IMR-90 (cell line): ENCODE data around the gene OGFOD2. TPM values are rescaled to one million over a fixed set of nuclear protein-coding genes. Genes with fewer than 3 reads are reported as not detected.

Experiments
- ATAC-seq: fragments of 200-7000 bp; cut with Tn5 transposase; 2 replicates; pipeline ENCODE4 v1.9.1; 2020; ENCODE audit warnings: low read depth, mild to moderate bottlenecking, moderate library complexity
- BruUV-seq: library from RNA; stranded (reverse); fragments of 400-500 nt; replicated peaks from 2 replicates; lab custom pipeline; 2021; lab: Mats Ljungman, UMichigan
- CTCF ChIA-PET: fragments of 300-600 bp; formaldehyde crosslinking; extraction: SDS; loops from one replicate; lab custom pipeline; 2021; ENCODE audit warnings: antibody characterized with exemption; lab: Yijun Ruan, JAX
- POLR2A ChIA-PET: fragments of 300-600 bp; sonication (Branson Sonifier 250); formaldehyde crosslinking; loops from one replicate; lab custom pipeline; 2022; ENCODE audit warnings: antibody characterized with exemption; ENCODE audit not compliant: unreplicated experiment; lab: Charles Lee
- DNase-seq: peaks from one replicate; pipeline ENCODE4 v3.0.0; 2013
- H2AFZ ChIP-seq: replicated peaks from 2 replicates; pipeline ENCODE3; 2013; ENCODE audit warnings: low read length, mild to moderate bottlenecking; ENCODE audit not compliant: poor library complexity
- H2AK5ac ChIP-seq: 2 replicates; pipeline ENCODE4 v1.6.1; 2013; ENCODE audit warnings: low read depth, low read length, inconsistent platforms
- H2AK9ac ChIP-seq: replicated peaks from 2 replicates; pipeline ENCODE3; 2013; ENCODE audit warnings: mild to moderate bottlenecking, low read depth, low read length, moderate library complexity; ENCODE audit not compliant: poor library complexity
- H2BK120ac ChIP-seq: 2 replicates; pipeline ENCODE4 v1.6.1; 2013; ENCODE audit warnings: low read depth, low read length, inconsistent platforms
- H2BK15ac ChIP-seq: 3 replicates; pipeline ENCODE4 v1.6.1; 2013; ENCODE audit warnings: low read depth, low read length, inconsistent platforms
- H2BK20ac ChIP-seq: 2 replicates; pipeline ENCODE4 v1.6.1; 2013; ENCODE audit warnings: low read depth, mild to moderate bottlenecking, inconsistent platforms, low read length, moderate library complexity
- H2BK5ac ChIP-seq: 2 replicates; pipeline ENCODE4 v1.6.1; 2013; ENCODE audit warnings: mild to moderate bottlenecking, low read depth, low read length, inconsistent platforms; ENCODE audit not compliant: poor library complexity, severe bottlenecking
- H3K14ac ChIP-seq: replicated peaks from 2 replicates; pipeline ENCODE4 v1.6.1; 2013; ENCODE audit warnings: low read depth, low read length, inconsistent platforms
- H3K18ac ChIP-seq: 2 replicates; pipeline ENCODE4 v1.6.1; 2013; ENCODE audit warnings: low read depth, low read length, control low read depth
- H3K23ac ChIP-seq: 2 replicates; pipeline ENCODE4 v1.6.1; 2013; ENCODE audit warnings: low read depth, low read length, inconsistent platforms
- H3K27ac ChIP-seq: 2 replicates; pipeline ENCODE4 v1.5.1; 2013; ENCODE audit warnings: mild to moderate bottlenecking, control low read depth, low read length; ENCODE audit not compliant: insufficient read depth
- H3K27me3 ChIP-seq: 2 replicates; pipeline ENCODE4 v1.6.1; 2013; ENCODE audit warnings: low read length; ENCODE audit not compliant: control insufficient read depth, insufficient read depth
- H3K36me3 ChIP-seq: 2 replicates; pipeline ENCODE4 v1.6.1; 2013; ENCODE audit warnings: low read length, mixed read lengths; ENCODE audit not compliant: control insufficient read depth, insufficient read depth
- H3K4ac ChIP-seq: 2 replicates; pipeline ENCODE4 v1.6.1; 2013; ENCODE audit warnings: low read depth, low read length, inconsistent platforms
- H3K4me1 ChIP-seq: 2 replicates; pipeline ENCODE4 v1.6.1; 2013; ENCODE audit warnings: low read length, mixed read lengths; ENCODE audit not compliant: control insufficient read depth, insufficient read depth
- H3K4me2 ChIP-seq: 2 replicates; pipeline ENCODE4 v1.6.1; 2013; ENCODE audit warnings: low read depth, mild to moderate bottlenecking, control low read depth, low read length, moderate library complexity
- H3K4me3 ChIP-seq: 2 replicates; pipeline ENCODE4 v1.5.1; 2013; ENCODE audit warnings: low read depth, mild to moderate bottlenecking, control low read depth, low read length, moderate library complexity; ENCODE audit not compliant: insufficient read depth
- H3K56ac ChIP-seq: 2 replicates; pipeline ENCODE4 v1.6.1; 2013; ENCODE audit warnings: low read length, inconsistent platforms; ENCODE audit not compliant: insufficient read depth; ENCODE audit errors: extremely low read depth
- H3K79me1 ChIP-seq, 2 experiments: 2 replicates each; pipeline ENCODE4 v1.6.1; 2013; ENCODE audit warnings: low read length in 2 of 2, inconsistent platforms in 1 of 2, low read depth in 1 of 2
- H3K9ac ChIP-seq: 2 replicates; pipeline ENCODE4 v1.6.1; 2013; ENCODE audit warnings: low read depth, low read length, control low read depth
- H3K9me1 ChIP-seq: 2 replicates; pipeline ENCODE4 v1.6.1; 2013; ENCODE audit warnings: low read length, inconsistent platforms; ENCODE audit not compliant: insufficient read depth
- H3K9me3 ChIP-seq: 2 replicates; pipeline ENCODE4 v1.6.1; 2013; ENCODE audit warnings: low read length; ENCODE audit not compliant: control insufficient read depth, insufficient read depth
- H4K20me1 ChIP-seq: 2 replicates; pipeline ENCODE4 v1.6.1; 2013; ENCODE audit warnings: low read length, inconsistent platforms; ENCODE audit not compliant: insufficient read depth
- H4K5ac ChIP-seq: 2 replicates; pipeline ENCODE4 v1.6.1; 2013; ENCODE audit warnings: mild to moderate bottlenecking, low read depth, low read length, control low read depth
- H4K8ac ChIP-seq, 2 experiments: 2 replicates each; pipeline ENCODE4 v1.6.1; 2013; ENCODE audit warnings: low read depth in 2 of 2, low read length in 2 of 2, control low read depth in 1 of 2, inconsistent platforms in 1 of 2
- H4K91ac ChIP-seq: 2 replicates; pipeline ENCODE4 v1.6.1; 2013; ENCODE audit warnings: low read depth, low read length, inconsistent platforms; ENCODE audit not compliant: insufficient read depth
- BHLHE40 ChIP-seq: fragments of 150-350 bp; IDR thresholded peaks from 2 replicates; pipeline ENCODE4 v1.6.1; 2016; ENCODE audit warnings: mild to moderate bottlenecking, low read depth, low read length
- CEBPB ChIP-seq: IDR thresholded peaks from 2 replicates; pipeline ENCODE4 v1.6.1; 2012; ENCODE audit warnings: low read depth, low read length, improper control_type of control experiment
- CTCF ChIP-seq: conservative IDR thresholded peaks from 2 replicates; pipeline ENCODE4 v1.5.1; 2012; ENCODE audit warnings: mild to moderate bottlenecking, low read depth, low read length, improper control_type of control experiment
- ELK1 ChIP-seq: fragments of 150-350 bp; IDR thresholded peaks from 2 replicates; pipeline ENCODE4 v1.6.1; 2016; ENCODE audit warnings: low read depth, mild to moderate bottlenecking, low read length, moderate library complexity, borderline replicate concordance
- FOS ChIP-seq: fragments of 150-350 bp; IDR thresholded peaks from 2 replicates; pipeline ENCODE4 v1.6.1; 2016; ENCODE audit warnings: low read depth, low read length
- MAFK ChIP-seq: IDR thresholded peaks from 2 replicates; pipeline ENCODE4 v1.6.1; 2012; ENCODE audit warnings: low read depth, low read length, improper control_type of control experiment
- MXI1 ChIP-seq: IDR thresholded peaks from 2 replicates; pipeline ENCODE4 v1.6.1; 2012; ENCODE audit warnings: low read depth, mild to moderate bottlenecking, low read length, moderate library complexity, borderline replicate concordance
- NFE2L2 ChIP-seq: fragments of 150-350 bp; IDR thresholded peaks from 2 replicates; pipeline ENCODE4 v1.6.1; 2016; ENCODE audit warnings: low read depth, mild to moderate bottlenecking, low read length
- POLR2A ChIP-seq: IDR thresholded peaks from 2 replicates; pipeline ENCODE4 v1.6.1; 2012; ENCODE audit warnings: mild to moderate bottlenecking, low read depth, low read length
- RCOR1 ChIP-seq: IDR thresholded peaks from 2 replicates; pipeline ENCODE4 v1.6.1; 2012; ENCODE audit warnings: mild to moderate bottlenecking, low read length, improper control_type of control experiment; ENCODE audit not compliant: insufficient replicate concordance
- RFX5 ChIP-seq: IDR thresholded peaks from 2 replicates; pipeline ENCODE4 v1.8.0; 2012; ENCODE audit warnings: low read depth, mild to moderate bottlenecking, low read length, moderate library complexity
- WGBS, 2 experiments: methylation state at CpG; one replicate each; pipeline versions ENCODE4 v1.1.5 to v1.1.7; 2013; ENCODE audit warnings: missing lambda C conversion rate in 2 of 2; ENCODE audit not compliant: insufficient read length in 1 of 2; ENCODE audit errors: extremely low coverage in 2 of 2; 5-methylcytosine and 5-hydroxymethylcytosine counted together
- dilution Hi-C: fragments of 300-500 bp; cut with HindIII; formaldehyde crosslinking; loops from one replicate; pipeline ENCODE4 v1.14.3; 2018; ENCODE audit warnings: low sequenced_read_pairs; ENCODE audit not compliant: unreplicated experiment
- in situ Hi-C: fragments of 300-500 bp; cut with MboI; formaldehyde crosslinking; loops from 3 replicates; pipeline ENCODE4 v1.14.3; 2019; ENCODE audit warnings: low sequenced_read_pairs, inconsistent platforms, mixed read lengths
- intact Hi-C: fragments of 100-400 bp; cut with micrococcal nuclease; formaldehyde crosslinking; loops from 2 replicates; pipeline ENCODE4 v1.10.0; 2022
- polyA plus RNA-seq, 3 experiments: library from polyadenylated mRNA; depleted of rRNA; stranded (reverse); fragments of >200 nt; gene quantifications; 2 replicates each; pipeline ENCODE4 v1.2.3, GENCODE V29; 2012; ENCODE audit warnings: low replicate concordance in 1 of 3
- total RNA-seq: library from RNA; depleted of rRNA; stranded (reverse); fragments of >200 nt; gene quantifications from 2 replicates; pipeline ENCODE4 v1.2.3, GENCODE V29; 2012

OGFOD2 gene
- total and polyA plus RNA-seq, 2 of the 4 experiments (the other 2 are of a cell fraction) = 4.3 to 18.2 TPM

- ATAC-seq (no peak), DNase-seq (no peak)
- in situ Hi-C loops (loop anchor here (10.0 kb wide), 1 partner anchor 155 kb away; no protein-coding TSS in a partner anchor), intact Hi-C loops (no loop called here), dilution Hi-C loops (loop anchor here (25.0 kb wide), 1 partner anchor 247 kb away; the partner anchor contains the start of genes MPHOSPH9 and MTRFR)
- Histone ChIP-seq H2BK15ac (no peak overlapping the region), H3K9me3 (no peaks in the 10 kb centered on the region), H3K79me1 (no peaks in the 10 kb centered on the region), H2BK20ac (no peak overlapping the region), H2BK120ac (no peak overlapping the region), H3K23ac (no peak overlapping the region), H4K20me1 (no peaks in the 10 kb centered on the region; the same call in 1 of the 2 replicates), H3K14ac (no peak overlapping the region), H3K56ac (no peak overlapping the region), H4K5ac (no peak overlapping the region), H3K9ac (no peak overlapping the region), H4K8ac (no peak overlapping the region), H3K4ac (no peak overlapping the region), H3K36me3 (peaks cover 43% of the 10 kb centered on the region; the same call in 1 of the 2 replicates), H4K91ac (no peak overlapping the region), H3K4me2 (no peak overlapping the region), H2AK9ac (no peak overlapping the region), H2AK5ac (no peak overlapping the region), H2BK5ac (no peak overlapping the region), H3K27me3 (no peaks in the 10 kb centered on the region), H3K18ac (no peak overlapping the region), H3K4me3 (no peak overlapping the region), H2AFZ (no peak overlapping the region), H3K4me1 (no peaks in the 10 kb centered on the region), H3K27ac (no peak overlapping the region), H3K9me1 (peaks cover 6% of the 10 kb centered on the region; the same call in 1 of the 2 replicates)
- TF ChIP-seq NFE2L2 (no peak), CTCF (no peak), RCOR1 (no peak), CEBPB (no peak), ELK1 (no peak), MXI1 (no peak), FOS (no peak), MAFK (no peak), RFX5 (no peak), BHLHE40 (no peak), POLR2A (no peak)
- ChIA-PET CTCF (no interaction called here), POLR2A (interaction anchor here (0.7 kb wide), 1 partner anchor 243 kb away, joined by 3 read pairs; the partner anchor contains the start of genes MPHOSPH9 and MTRFR)
- 94% methylated on average over 7 of the region's 22 CpGs; no CpG with 5 or more reads in 1 of the 2 experiments for WGBS, 2 experiments
- BruUV-seq = no TSS peak
Measured at GRCh38 chr12:122989874-122990419, 14.9 kb downstream of the OGFOD2 start.
